ENCODE measurements around the gene DNAI1. TPM values are rescaled to one million over a fixed set of nuclear protein-coding genes. Genes with fewer than 3 reads are reported as not detected.

The DNAI1 gene
- total and polyA plus RNA-seq, 2 of the 13 experiments (the other 11 are each of a cell fraction or from before 2014, with no cell fraction given), result not detected

GRCh38 chr9:34493972-34494535 lies 35.4 kb downstream of the DNAI1 start (continued):
- TF ChIP-seq RBFOX2 (IDR thresholded peaks at IDR 0.05; ENCODE audit: low read depth, low read length) (no peak), PCBP1 (IDR thresholded peaks at IDR 0.05; ENCODE audit: borderline replicate concordance, low read depth, low read length) (no peak), SKI (IDR thresholded peaks at IDR 0.05; ENCODE audit: partially characterized antibody) (no peak), ELF1 (CRISPR knock-in tag; IDR thresholded peaks at IDR 0.05) (no peak), ZNF709 (CRISPR knock-in tag; IDR thresholded peaks at IDR 0.05) (no peak), ETV6 (CRISPR knock-in tag; conservative IDR thresholded peaks at IDR 0.05) (no peak), HNRNPH1 (optimal IDR thresholded peaks at IDR 0.05; ENCODE audit: low read depth, low read length) (no peak), SCMH1 (CRISPR knock-in tag; IDR thresholded peaks at IDR 0.05; ENCODE audit: borderline replicate concordance) (no peak), NAIF1 (CRISPR knock-in tag; IDR thresholded peaks at IDR 0.05; ENCODE audit: borderline replicate concordance) (no peak), ZNF703 (CRISPR knock-in tag; IDR thresholded peaks at IDR 0.05; ENCODE audit: borderline replicate concordance) (no peak), ZBTB14 (CRISPR knock-in tag; IDR thresholded peaks at IDR 0.05) (no peak), ZBTB1 (CRISPR knock-in tag; IDR thresholded peaks at IDR 0.05; ENCODE audit: borderline replicate concordance) (no peak), HMG20B (CRISPR knock-in tag; conservative IDR thresholded peaks at IDR 0.05) (no peak), ZNF790 (CRISPR knock-in tag; IDR thresholded peaks at IDR 0.05; ENCODE audit: borderline replicate concordance) (no peak), RELA (CRISPR knock-in tag; IDR thresholded peaks at IDR 0.05) (no peak), ZSCAN30 (CRISPR knock-in tag; IDR thresholded peaks at IDR 0.05) (no peak), RARA (CRISPR knock-in tag; IDR thresholded peaks at IDR 0.05) (0 out of 2 replicates have a peak, but pooled peaks have one; percentile 12), RBM22 (optimal IDR thresholded peaks at IDR 0.05; ENCODE audit: low read length) (no peak), ELF4 (CRISPR knock-in tag; IDR thresholded peaks at IDR 0.05; ENCODE audit: borderline replicate concordance) (no peak), POGZ (CRISPR knock-in tag; IDR thresholded peaks at IDR 0.05) (no peak), ZFP36L1 (CRISPR knock-in tag; IDR thresholded peaks at IDR 0.05) (no peak), ERF (CRISPR knock-in tag; IDR thresholded peaks at IDR 0.05) (no peak), ZNF749 (CRISPR knock-in tag; IDR thresholded peaks at IDR 0.05; ENCODE audit: borderline replicate concordance) (no peak), ZNF329 (CRISPR knock-in tag; IDR thresholded peaks at IDR 0.05; ENCODE audit: low read depth) (no peak), TRIM24 (CRISPR knock-in tag; IDR thresholded peaks at IDR 0.05) (no peak), ZFP36L2 (CRISPR knock-in tag; IDR thresholded peaks at IDR 0.05) (no peak), RXRB (CRISPR knock-in tag; IDR thresholded peaks at IDR 0.05; ENCODE audit: borderline replicate concordance) (no peak), ELF3 (CRISPR knock-in tag; IDR thresholded peaks at IDR 0.05) (no peak), ZNF296 (CRISPR knock-in tag; conservative IDR thresholded peaks at IDR 0.05) (no peak), SAFB2 (CRISPR knock-in tag; IDR thresholded peaks at IDR 0.05; ENCODE audit: borderline replicate concordance, low read depth) (no peak), ZNF674 (CRISPR knock-in tag; IDR thresholded peaks at IDR 0.05; ENCODE audit: low read depth) (no peak), GLMP (CRISPR knock-in tag; IDR thresholded peaks at IDR 0.05; ENCODE audit: borderline replicate concordance) (no peak), ZNF678 (CRISPR knock-in tag; IDR thresholded peaks at IDR 0.05) (no peak)

All from HepG2 (cell line).